WTC11 (cell line): Measurements from ENCODE around the gene SLC26A5. TPM values are rescaled to one million over a fixed set of nuclear protein-coding genes. Genes with fewer than 3 reads are reported as not detected.

Experiments
- ATAC-seq: fragments of 200-7000 bp; cut with Tn5 transposase; 2 replicates; pipeline ENCODE4 v1.10.0; 2021; ENCODE audit warnings: mild to moderate bottlenecking, moderate library complexity
- CTCF ChIA-PET: fragments of 300-600 bp; sonication (Branson Sonifier 250); formaldehyde crosslinking; loops from one replicate; lab custom pipeline; 2021; ENCODE audit warnings: antibody characterized with exemption; lab: Charles Lee
- POLR2A ChIA-PET: fragments of 350-600 bp; sonication (Branson Sonifier 250); formaldehyde crosslinking; loops from one replicate; lab custom pipeline; 2021; ENCODE audit warnings: antibody characterized with exemption; lab: Charles Lee
- DNase-seq: peaks from one replicate; pipeline ENCODE4 v3.0.0; 2021; ENCODE audit warnings: low spot score
- H3K27ac Mint-ChIP-seq: 2 replicates; pipeline ENCODE4 v1.8.0; 2021; ENCODE audit warnings: mixed read lengths
- H3K27me3 Mint-ChIP-seq: 2 replicates; pipeline ENCODE4 v1.8.0; 2021; ENCODE audit warnings: low read depth, mild to moderate bottlenecking, moderate library complexity, mixed read lengths
- H3K36me3 Mint-ChIP-seq: 2 replicates; pipeline ENCODE4 v1.8.0; 2021; ENCODE audit warnings: mixed read lengths
- H3K4me1 Mint-ChIP-seq: 2 replicates; pipeline ENCODE4 v1.8.0; 2022; ENCODE audit warnings: mixed read lengths
- H3K4me3 Mint-ChIP-seq: 2 replicates; pipeline ENCODE4 v1.8.0; 2021; ENCODE audit warnings: mild to moderate bottlenecking, moderate library complexity, mixed read lengths
- H3K9me3 Mint-ChIP-seq: 2 replicates; pipeline ENCODE4 v1.8.0; 2021; ENCODE audit warnings: mixed read lengths
- EMX1 ChIP-seq: fragments of 250-450 bp; sonication (Bioruptor Pico); IDR thresholded peaks from 2 replicates; pipeline ENCODE4 v1.8.0; 2021; ENCODE audit warnings: mild to moderate bottlenecking
- NR1H2 ChIP-seq: sonication (generic); formaldehyde crosslinking; IDR thresholded peaks from 2 replicates; pipeline ENCODE4 v1.9.0; 2021; ENCODE audit warnings: mild to moderate bottlenecking, moderate library complexity, missing genetic modification reagents
- OVOL2 ChIP-seq: fragments of 250-450 bp; sonication (Bioruptor Pico); IDR thresholded peaks from 2 replicates; pipeline ENCODE4 v1.9.0; 2021; ENCODE audit warnings: mild to moderate bottlenecking, borderline replicate concordance
- SOX15 ChIP-seq: fragments of 250-450 bp; sonication (Bioruptor Pico); IDR thresholded peaks from 2 replicates; pipeline ENCODE4 v1.9.0; 2021; ENCODE audit warnings: mild to moderate bottlenecking
- ZNF219 ChIP-seq: sonication (generic); formaldehyde crosslinking; IDR thresholded peaks from 2 replicates; pipeline ENCODE4 v1.8.0; 2023; ENCODE audit warnings: missing genetic modification reagents, mild to moderate bottlenecking, borderline replicate concordance
- ZNF317 ChIP-seq: sonication (generic); formaldehyde crosslinking; IDR thresholded peaks from 2 replicates; pipeline ENCODE4 v1.8.1; 2023; ENCODE audit warnings: low read depth, mild to moderate bottlenecking, moderate library complexity, missing genetic modification reagents, borderline replicate concordance
- total RNA-seq: library from RNA; stranded (reverse); gene quantifications from 3 replicates; pipeline ENCODE4 v1.2.3, GENCODE V29; 2021
- TF ChIP-seq, protein P1 (sequence below): sonication (generic); formaldehyde crosslinking; IDR thresholded peaks from 2 replicates; pipeline ENCODE4 v1.8.0; 2022; ENCODE audit warnings: mild to moderate bottlenecking, missing genetic modification reagents
- TF ChIP-seq, protein P2 (sequence below): sonication (generic); formaldehyde crosslinking; IDR thresholded peaks from 2 replicates; pipeline ENCODE4 v1.8.1; 2023; ENCODE audit warnings: mild to moderate bottlenecking, missing genetic modification reagents, moderate library complexity
- TF ChIP-seq, protein P3 (sequence below): fragments of 250-450 bp; sonication (Bioruptor Pico); IDR thresholded peaks from 2 replicates; pipeline ENCODE4 v1.9.0; 2021; ENCODE audit warnings: mild to moderate bottlenecking
- TF ChIP-seq, protein P4 (sequence below): sonication (generic); formaldehyde crosslinking; IDR thresholded peaks from 2 replicates; pipeline ENCODE4 v1.8.0; 2022; ENCODE audit warnings: missing genetic modification reagents
- TF ChIP-seq, protein P5 (sequence below): sonication (generic); formaldehyde crosslinking; IDR thresholded peaks from 2 replicates; pipeline ENCODE4 v1.8.1; 2022; ENCODE audit warnings: mild to moderate bottlenecking, moderate library complexity, missing genetic modification reagents
- TF ChIP-seq, protein P6 (sequence below): sonication (generic); formaldehyde crosslinking; IDR thresholded peaks from 2 replicates; pipeline ENCODE4 v1.8.1; 2022; ENCODE audit warnings: low read depth, mild to moderate bottlenecking, moderate library complexity, missing genetic modification reagents, borderline replicate concordance
- TF ChIP-seq, protein P7 (sequence below): fragments of 250-450 bp; sonication (Bioruptor Pico); IDR thresholded peaks from 2 replicates; pipeline ENCODE4 v1.9.0; 2021; ENCODE audit warnings: mild to moderate bottlenecking, borderline replicate concordance
- TF ChIP-seq, protein P8 (sequence below): sonication (generic); formaldehyde crosslinking; IDR thresholded peaks from 2 replicates; pipeline ENCODE4 v1.8.0; 2022; ENCODE audit warnings: mild to moderate bottlenecking, missing genetic modification reagents
- TF ChIP-seq, protein P9 (sequence below): sonication (generic); formaldehyde crosslinking; IDR thresholded peaks from 2 replicates; pipeline ENCODE4 v1.8.1; 2023; ENCODE audit warnings: mild to moderate bottlenecking, missing genetic modification reagents, borderline replicate concordance

The SLC26A5 gene
- total RNA-seq, 1 experiment from 2014 or later = 0.15 TPM

DNA sequence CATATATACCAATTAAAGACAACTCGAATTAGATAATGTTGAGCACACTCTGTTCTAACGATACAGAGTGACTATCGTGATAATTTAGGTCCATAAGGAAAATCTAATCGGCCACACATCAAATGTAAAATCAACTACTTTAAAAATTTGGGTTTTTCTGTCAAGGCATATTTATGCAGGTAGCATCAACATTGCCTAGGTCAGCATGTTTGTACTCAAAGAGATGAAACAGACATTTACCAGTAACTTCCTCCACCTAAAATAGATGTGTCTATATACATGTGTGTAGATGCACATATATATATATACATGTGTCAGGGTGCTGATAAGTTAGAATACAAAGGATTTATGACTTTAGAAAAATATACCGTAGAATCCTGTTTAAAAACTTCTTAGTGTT, 76.6 kb downstream of the SLC26A5 start:
- ATAC-seq (no peak), DNase-seq (no peak)
- H3K4me3 Mint-ChIP-seq = no peak overlapping the region
- no peaks in the 10 kb centered on the region for H3K9me3 Mint-ChIP-seq
- peaks cover 41% of the 10 kb centered on the region for H3K36me3 Mint-ChIP-seq
- ChIA-PET POLR2A (no interaction called here), CTCF (no interaction called here)
- TF ChIP-seq OVOL2 (CRISPR knock-in tag) = no peak
- TF ChIP-seq, protein P1, sequence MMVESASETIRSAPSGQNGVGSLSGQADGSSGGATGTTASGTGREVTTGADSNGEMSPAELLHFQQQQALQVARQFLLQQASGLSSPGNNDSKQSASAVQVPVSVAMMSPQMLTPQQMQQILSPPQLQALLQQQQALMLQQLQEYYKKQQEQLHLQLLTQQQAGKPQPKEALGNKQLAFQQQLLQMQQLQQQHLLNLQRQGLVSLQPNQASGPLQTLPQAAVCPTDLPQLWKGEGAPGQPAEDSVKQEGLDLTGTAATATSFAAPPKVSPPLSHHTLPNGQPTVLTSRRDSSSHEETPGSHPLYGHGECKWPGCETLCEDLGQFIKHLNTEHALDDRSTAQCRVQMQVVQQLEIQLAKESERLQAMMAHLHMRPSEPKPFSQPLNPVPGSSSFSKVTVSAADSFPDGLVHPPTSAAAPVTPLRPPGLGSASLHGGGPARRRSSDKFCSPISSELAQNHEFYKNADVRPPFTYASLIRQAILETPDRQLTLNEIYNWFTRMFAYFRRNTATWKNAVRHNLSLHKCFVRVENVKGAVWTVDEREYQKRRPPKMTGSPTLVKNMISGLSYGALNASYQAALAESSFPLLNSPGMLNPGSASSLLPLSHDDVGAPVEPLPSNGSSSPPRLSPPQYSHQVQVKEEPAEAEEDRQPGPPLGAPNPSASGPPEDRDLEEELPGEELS = no peak
- TF ChIP-seq, protein P2, sequence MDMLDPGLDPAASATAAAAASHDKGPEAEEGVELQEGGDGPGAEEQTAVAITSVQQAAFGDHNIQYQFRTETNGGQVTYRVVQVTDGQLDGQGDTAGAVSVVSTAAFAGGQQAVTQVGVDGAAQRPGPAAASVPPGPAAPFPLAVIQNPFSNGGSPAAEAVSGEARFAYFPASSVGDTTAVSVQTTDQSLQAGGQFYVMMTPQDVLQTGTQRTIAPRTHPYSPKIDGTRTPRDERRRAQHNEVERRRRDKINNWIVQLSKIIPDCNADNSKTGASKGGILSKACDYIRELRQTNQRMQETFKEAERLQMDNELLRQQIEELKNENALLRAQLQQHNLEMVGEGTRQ (CRISPR knock-in tag) = no peak
- TF ChIP-seq, protein P3, sequence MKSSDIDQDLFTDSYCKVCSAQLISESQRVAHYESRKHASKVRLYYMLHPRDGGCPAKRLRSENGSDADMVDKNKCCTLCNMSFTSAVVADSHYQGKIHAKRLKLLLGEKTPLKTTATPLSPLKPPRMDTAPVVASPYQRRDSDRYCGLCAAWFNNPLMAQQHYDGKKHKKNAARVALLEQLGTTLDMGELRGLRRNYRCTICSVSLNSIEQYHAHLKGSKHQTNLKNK (CRISPR knock-in tag) = no peak
- no peak for TF ChIP-seq EMX1 (CRISPR knock-in tag)
- TF ChIP-seq, protein P4, sequence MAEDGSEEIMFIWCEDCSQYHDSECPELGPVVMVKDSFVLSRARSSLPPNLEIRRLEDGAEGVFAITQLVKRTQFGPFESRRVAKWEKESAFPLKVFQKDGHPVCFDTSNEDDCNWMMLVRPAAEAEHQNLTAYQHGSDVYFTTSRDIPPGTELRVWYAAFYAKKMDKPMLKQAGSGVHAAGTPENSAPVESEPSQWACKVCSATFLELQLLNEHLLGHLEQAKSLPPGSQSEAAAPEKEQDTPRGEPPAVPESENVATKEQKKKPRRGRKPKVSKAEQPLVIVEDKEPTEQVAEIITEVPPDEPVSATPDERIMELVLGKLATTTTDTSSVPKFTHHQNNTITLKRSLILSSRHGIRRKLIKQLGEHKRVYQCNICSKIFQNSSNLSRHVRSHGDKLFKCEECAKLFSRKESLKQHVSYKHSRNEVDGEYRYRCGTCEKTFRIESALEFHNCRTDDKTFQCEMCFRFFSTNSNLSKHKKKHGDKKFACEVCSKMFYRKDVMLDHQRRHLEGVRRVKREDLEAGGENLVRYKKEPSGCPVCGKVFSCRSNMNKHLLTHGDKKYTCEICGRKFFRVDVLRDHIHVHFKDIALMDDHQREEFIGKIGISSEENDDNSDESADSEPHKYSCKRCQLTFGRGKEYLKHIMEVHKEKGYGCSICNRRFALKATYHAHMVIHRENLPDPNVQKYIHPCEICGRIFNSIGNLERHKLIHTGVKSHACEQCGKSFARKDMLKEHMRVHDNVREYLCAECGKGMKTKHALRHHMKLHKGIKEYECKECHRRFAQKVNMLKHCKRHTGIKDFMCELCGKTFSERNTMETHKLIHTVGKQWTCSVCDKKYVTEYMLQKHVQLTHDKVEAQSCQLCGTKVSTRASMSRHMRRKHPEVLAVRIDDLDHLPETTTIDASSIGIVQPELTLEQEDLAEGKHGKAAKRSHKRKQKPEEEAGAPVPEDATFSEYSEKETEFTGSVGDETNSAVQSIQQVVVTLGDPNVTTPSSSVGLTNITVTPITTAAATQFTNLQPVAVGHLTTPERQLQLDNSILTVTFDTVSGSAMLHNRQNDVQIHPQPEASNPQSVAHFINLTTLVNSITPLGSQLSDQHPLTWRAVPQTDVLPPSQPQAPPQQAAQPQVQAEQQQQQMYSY (CRISPR knock-in tag) = no peak
- no peaks in the 10 kb centered on the region for H3K27me3 Mint-ChIP-seq
- no peaks in the 10 kb centered on the region for H3K4me1 Mint-ChIP-seq
- no peak overlapping the region for H3K27ac Mint-ChIP-seq

DNA sequence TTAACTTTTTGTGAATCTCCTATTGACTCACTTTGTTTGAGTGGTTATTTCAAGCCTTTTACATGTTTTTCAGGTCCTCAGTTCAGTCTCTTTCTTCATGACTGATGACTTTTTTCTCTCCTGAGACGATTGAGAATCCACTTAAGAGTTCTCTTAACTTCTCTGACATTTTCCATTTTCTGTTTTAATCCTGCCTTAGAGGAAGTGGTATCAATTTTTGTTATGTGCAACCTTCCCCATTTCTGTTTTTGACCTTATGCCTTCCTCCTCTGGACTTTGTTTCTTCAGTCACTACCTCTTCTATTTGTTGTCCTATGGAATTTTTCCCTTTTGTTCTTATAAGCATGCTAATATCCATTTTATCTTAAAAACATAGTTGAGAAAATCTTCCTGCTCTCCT, 96.2 kb downstream of the SLC26A5 start:
- ChIA-PET POLR2A (no interaction called here), CTCF (no interaction called here)
- H3K36me3 Mint-ChIP-seq = peaks cover 14% of the 10 kb centered on the region
- H3K4me3 Mint-ChIP-seq = peak overlapping the region; percentile 41
- TF ChIP-seq, protein P5, sequence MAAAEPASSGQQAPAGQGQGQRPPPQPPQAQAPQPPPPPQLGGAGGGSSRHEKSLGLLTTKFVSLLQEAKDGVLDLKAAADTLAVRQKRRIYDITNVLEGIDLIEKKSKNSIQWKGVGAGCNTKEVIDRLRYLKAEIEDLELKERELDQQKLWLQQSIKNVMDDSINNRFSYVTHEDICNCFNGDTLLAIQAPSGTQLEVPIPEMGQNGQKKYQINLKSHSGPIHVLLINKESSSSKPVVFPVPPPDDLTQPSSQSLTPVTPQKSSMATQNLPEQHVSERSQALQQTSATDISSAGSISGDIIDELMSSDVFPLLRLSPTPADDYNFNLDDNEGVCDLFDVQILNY (CRISPR knock-in tag) = no peak
- TF ChIP-seq, protein P6, sequence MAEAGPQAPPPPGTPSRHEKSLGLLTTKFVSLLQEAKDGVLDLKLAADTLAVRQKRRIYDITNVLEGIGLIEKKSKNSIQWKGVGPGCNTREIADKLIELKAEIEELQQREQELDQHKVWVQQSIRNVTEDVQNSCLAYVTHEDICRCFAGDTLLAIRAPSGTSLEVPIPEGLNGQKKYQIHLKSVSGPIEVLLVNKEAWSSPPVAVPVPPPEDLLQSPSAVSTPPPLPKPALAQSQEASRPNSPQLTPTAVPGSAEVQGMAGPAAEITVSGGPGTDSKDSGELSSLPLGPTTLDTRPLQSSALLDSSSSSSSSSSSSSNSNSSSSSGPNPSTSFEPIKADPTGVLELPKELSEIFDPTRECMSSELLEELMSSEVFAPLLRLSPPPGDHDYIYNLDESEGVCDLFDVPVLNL (CRISPR knock-in tag) = no peak
- TF ChIP-seq ZNF219 = no peak
- TF ChIP-seq ZNF317 (CRISPR knock-in tag) = no peak
- TF ChIP-seq, protein P7, sequence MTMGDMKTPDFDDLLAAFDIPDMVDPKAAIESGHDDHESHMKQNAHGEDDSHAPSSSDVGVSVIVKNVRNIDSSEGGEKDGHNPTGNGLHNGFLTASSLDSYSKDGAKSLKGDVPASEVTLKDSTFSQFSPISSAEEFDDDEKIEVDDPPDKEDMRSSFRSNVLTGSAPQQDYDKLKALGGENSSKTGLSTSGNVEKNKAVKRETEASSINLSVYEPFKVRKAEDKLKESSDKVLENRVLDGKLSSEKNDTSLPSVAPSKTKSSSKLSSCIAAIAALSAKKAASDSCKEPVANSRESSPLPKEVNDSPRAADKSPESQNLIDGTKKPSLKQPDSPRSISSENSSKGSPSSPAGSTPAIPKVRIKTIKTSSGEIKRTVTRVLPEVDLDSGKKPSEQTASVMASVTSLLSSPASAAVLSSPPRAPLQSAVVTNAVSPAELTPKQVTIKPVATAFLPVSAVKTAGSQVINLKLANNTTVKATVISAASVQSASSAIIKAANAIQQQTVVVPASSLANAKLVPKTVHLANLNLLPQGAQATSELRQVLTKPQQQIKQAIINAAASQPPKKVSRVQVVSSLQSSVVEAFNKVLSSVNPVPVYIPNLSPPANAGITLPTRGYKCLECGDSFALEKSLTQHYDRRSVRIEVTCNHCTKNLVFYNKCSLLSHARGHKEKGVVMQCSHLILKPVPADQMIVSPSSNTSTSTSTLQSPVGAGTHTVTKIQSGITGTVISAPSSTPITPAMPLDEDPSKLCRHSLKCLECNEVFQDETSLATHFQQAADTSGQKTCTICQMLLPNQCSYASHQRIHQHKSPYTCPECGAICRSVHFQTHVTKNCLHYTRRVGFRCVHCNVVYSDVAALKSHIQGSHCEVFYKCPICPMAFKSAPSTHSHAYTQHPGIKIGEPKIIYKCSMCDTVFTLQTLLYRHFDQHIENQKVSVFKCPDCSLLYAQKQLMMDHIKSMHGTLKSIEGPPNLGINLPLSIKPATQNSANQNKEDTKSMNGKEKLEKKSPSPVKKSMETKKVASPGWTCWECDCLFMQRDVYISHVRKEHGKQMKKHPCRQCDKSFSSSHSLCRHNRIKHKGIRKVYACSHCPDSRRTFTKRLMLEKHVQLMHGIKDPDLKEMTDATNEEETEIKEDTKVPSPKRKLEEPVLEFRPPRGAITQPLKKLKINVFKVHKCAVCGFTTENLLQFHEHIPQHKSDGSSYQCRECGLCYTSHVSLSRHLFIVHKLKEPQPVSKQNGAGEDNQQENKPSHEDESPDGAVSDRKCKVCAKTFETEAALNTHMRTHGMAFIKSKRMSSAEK (CRISPR knock-in tag) = no peak
- TF ChIP-seq, protein P8, sequence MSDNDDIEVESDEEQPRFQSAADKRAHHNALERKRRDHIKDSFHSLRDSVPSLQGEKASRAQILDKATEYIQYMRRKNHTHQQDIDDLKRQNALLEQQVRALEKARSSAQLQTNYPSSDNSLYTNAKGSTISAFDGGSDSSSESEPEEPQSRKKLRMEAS (CRISPR knock-in tag) = no peak
- TF ChIP-seq, protein P3 (CRISPR knock-in tag) = no peak
- TF ChIP-seq SOX15 (CRISPR knock-in tag) = no peak
- no peak for TF ChIP-seq NR1H2
- TF ChIP-seq, protein P9, sequence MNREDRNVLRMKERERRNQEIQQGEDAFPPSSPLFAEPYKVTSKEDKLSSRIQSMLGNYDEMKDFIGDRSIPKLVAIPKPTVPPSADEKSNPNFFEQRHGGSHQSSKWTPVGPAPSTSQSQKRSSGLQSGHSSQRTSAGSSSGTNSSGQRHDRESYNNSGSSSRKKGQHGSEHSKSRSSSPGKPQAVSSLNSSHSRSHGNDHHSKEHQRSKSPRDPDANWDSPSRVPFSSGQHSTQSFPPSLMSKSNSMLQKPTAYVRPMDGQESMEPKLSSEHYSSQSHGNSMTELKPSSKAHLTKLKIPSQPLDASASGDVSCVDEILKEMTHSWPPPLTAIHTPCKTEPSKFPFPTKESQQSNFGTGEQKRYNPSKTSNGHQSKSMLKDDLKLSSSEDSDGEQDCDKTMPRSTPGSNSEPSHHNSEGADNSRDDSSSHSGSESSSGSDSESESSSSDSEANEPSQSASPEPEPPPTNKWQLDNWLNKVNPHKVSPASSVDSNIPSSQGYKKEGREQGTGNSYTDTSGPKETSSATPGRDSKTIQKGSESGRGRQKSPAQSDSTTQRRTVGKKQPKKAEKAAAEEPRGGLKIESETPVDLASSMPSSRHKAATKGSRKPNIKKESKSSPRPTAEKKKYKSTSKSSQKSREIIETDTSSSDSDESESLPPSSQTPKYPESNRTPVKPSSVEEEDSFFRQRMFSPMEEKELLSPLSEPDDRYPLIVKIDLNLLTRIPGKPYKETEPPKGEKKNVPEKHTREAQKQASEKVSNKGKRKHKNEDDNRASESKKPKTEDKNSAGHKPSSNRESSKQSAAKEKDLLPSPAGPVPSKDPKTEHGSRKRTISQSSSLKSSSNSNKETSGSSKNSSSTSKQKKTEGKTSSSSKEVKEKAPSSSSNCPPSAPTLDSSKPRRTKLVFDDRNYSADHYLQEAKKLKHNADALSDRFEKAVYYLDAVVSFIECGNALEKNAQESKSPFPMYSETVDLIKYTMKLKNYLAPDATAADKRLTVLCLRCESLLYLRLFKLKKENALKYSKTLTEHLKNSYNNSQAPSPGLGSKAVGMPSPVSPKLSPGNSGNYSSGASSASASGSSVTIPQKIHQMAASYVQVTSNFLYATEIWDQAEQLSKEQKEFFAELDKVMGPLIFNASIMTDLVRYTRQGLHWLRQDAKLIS (CRISPR knock-in tag) = no peak
- DNase-seq (no peak), ATAC-seq (no peak)
- H3K9me3 Mint-ChIP-seq = no peaks in the 10 kb centered on the region
- H3K27me3 Mint-ChIP-seq = no peaks in the 10 kb centered on the region
- H3K4me1 Mint-ChIP-seq = peaks cover 17% of the 10 kb centered on the region
- no peak overlapping the region for H3K27ac Mint-ChIP-seq
